Stomach smooth muscle (tissue), 2 donors: ENCODE measurements around the gene CADPS.

Experiments
- H3K27ac ChIP-seq: one replicate; pipeline ENCODE4 v1.7.0; 2013; ENCODE audit warnings: mild to moderate bottlenecking, low read length, inconsistent platforms
- H3K27me3 ChIP-seq, 2 donors: one replicate each; pipeline ENCODE4 v1.7.0; 2013; ENCODE audit warnings: low read length in 2 of 2; ENCODE audit not compliant: insufficient read depth in 2 of 2, control insufficient read depth in 1 of 2
- H3K36me3 ChIP-seq, 2 donors: one replicate each; pipeline ENCODE4 v1.7.0; 2013; ENCODE audit warnings: low read length in 2 of 2; ENCODE audit not compliant: control insufficient read depth in 2 of 2, insufficient read depth in 2 of 2
- H3K4me1 ChIP-seq: one replicate; pipeline ENCODE4 v1.7.0; 2013; ENCODE audit warnings: low read length; ENCODE audit not compliant: control insufficient read depth, insufficient read depth
- H3K4me3 ChIP-seq, 2 donors: one replicate each; pipeline ENCODE4 v1.7.0; 2013; ENCODE audit warnings: low read length in 2 of 2
- H3K9ac ChIP-seq, 2 donors: one replicate each; pipeline ENCODE4 v1.7.0; 2013; ENCODE audit warnings: low read length in 2 of 2, mild to moderate bottlenecking in 1 of 2
- H3K9me3 ChIP-seq, 2 donors: one replicate each; pipeline ENCODE4 v1.7.0; 2013; ENCODE audit warnings: low read length in 2 of 2; ENCODE audit not compliant: control insufficient read depth in 2 of 2
- donor health status: healthy.
- donor health status: Pancreatic carcinoma.

The CADPS gene

GRCh38 chr3:62370112-62370857 lies 504.9 kb downstream of the CADPS start:
- Histone ChIP-seq H3K4me3 (peak overlapping the region in 1 of 2 donors; percentile 8), H3K4me1 (peaks cover 38% of the 10 kb centered on the region), H3K36me3 (no peaks in the 10 kb centered on the region), H3K27ac (no peak overlapping the region), H3K27me3 (peaks cover 70 to 93% of the 10 kb centered on the region in 2 donors), H3K9me3 (no peaks in the 10 kb centered on the region), H3K9ac (no peak overlapping the region)

- Histone ChIP-seq H3K27me3 (peaks cover 61 to 84% of the 10 kb centered on the region in 2 donors), H3K4me3 (peak overlapping the region; percentile 35 to 43)
Observed at GRCh38 chr3:62369476-62369743, 505.8 kb downstream of the CADPS start.

GRCh38 chr3:62368705-62369475 lies 506.3 kb downstream of the CADPS start:
- Histone ChIP-seq H3K9ac (no peak overlapping the region), H3K36me3 (no peaks in the 10 kb centered on the region), H3K9me3 (no peaks in the 10 kb centered on the region), H3K27me3 (peaks cover 56 to 80% of the 10 kb centered on the region in 2 donors), H3K4me3 (peak overlapping the region; percentile 35 to 43), H3K27ac (no peak overlapping the region), H3K4me1 (peaks cover 33% of the 10 kb centered on the region)

More at GRCh38 chr3:62369476-62369743, 505.8 kb downstream of the CADPS start:
- no peak overlapping the region for H3K9ac ChIP-seq
- no peaks in the 10 kb centered on the region for H3K36me3 ChIP-seq
- no peak overlapping the region for H3K27ac ChIP-seq
- H3K4me1 ChIP-seq = peaks cover 35% of the 10 kb centered on the region
- no peaks in the 10 kb centered on the region for H3K9me3 ChIP-seq

- Histone ChIP-seq H3K4me1 (peaks cover 29% of the 10 kb centered on the region), H3K27ac (no peak overlapping the region), H3K27me3 (peaks cover 55 to 74% of the 10 kb centered on the region in 2 donors), H3K36me3 (no peaks in the 10 kb centered on the region), H3K9ac (no peak overlapping the region), H3K9me3 (no peaks in the 10 kb centered on the region), H3K4me3 (no peak overlapping the region)
Observed at GRCh38 chr3:62368290-62368704, 506.9 kb downstream of the CADPS start.

GRCh38 chr3:62367763-62368195 lies 507.4 kb downstream of the CADPS start:
- Histone ChIP-seq H3K27me3 (peaks cover 58 to 69% of the 10 kb centered on the region in 2 donors), H3K9me3 (no peaks in the 10 kb centered on the region), H3K27ac (no peak overlapping the region), H3K36me3 (no peaks in the 10 kb centered on the region), H3K4me1 (peaks cover 29% of the 10 kb centered on the region), H3K4me3 (no peak overlapping the region), H3K9ac (no peak overlapping the region)

- H3K27ac ChIP-seq = no peak overlapping the region
- H3K4me3 ChIP-seq = no peak overlapping the region
- no peak overlapping the region for H3K9ac ChIP-seq
- H3K9me3 ChIP-seq = no peaks in the 10 kb centered on the region
- H3K4me1 ChIP-seq = peaks cover 18% of the 10 kb centered on the region
- peaks cover 44 to 53% of the 10 kb centered on the region in 2 donors for H3K27me3 ChIP-seq
- H3K36me3 ChIP-seq = no peaks in the 10 kb centered on the region
Observed at GRCh38 chr3:62366126-62366484, 509.1 kb downstream of the CADPS start.

- Histone ChIP-seq H3K27me3 (peaks cover 39 to 48% of the 10 kb centered on the region in 2 donors), H3K4me3 (no peak overlapping the region), H3K36me3 (no peaks in the 10 kb centered on the region), H3K9ac (no peak overlapping the region), H3K4me1 (peaks cover 15% of the 10 kb centered on the region), H3K9me3 (no peaks in the 10 kb centered on the region), H3K27ac (no peak overlapping the region)
Observed at GRCh38 chr3:62365391-62366125, 509.7 kb downstream of the CADPS start.

GRCh38 chr3:62364191-62364590 lies 511.0 kb downstream of the CADPS start:
- Histone ChIP-seq H3K27me3 (peaks cover 29 to 34% of the 10 kb centered on the region in 2 donors), H3K9ac (no peak overlapping the region), H3K9me3 (no peaks in the 10 kb centered on the region), H3K36me3 (no peaks in the 10 kb centered on the region), H3K4me3 (no peak overlapping the region), H3K27ac (no peak overlapping the region), H3K4me1 (peaks cover 8% of the 10 kb centered on the region)

GRCh38 chr3:62363275-62363674 lies 511.9 kb downstream of the CADPS start:
- H3K9ac ChIP-seq = no peak overlapping the region
- no peaks in the 10 kb centered on the region for H3K36me3 ChIP-seq
- no peak overlapping the region for H3K4me3 ChIP-seq
- H3K4me1 ChIP-seq = peaks cover 3% of the 10 kb centered on the region
- peaks cover 23 to 25% of the 10 kb centered on the region in 2 donors for H3K27me3 ChIP-seq
- H3K9me3 ChIP-seq = no peaks in the 10 kb centered on the region
- no peak overlapping the region for H3K27ac ChIP-seq

GRCh38 chr3:62361824-62362223 lies 513.4 kb downstream of the CADPS start:
- no peak overlapping the region for H3K4me3 ChIP-seq
- H3K27me3 ChIP-seq = peaks cover 10% of the 10 kb centered on the region in 2 donors
- no peak overlapping the region for H3K27ac ChIP-seq
- H3K9me3 ChIP-seq = no peaks in the 10 kb centered on the region
- H3K36me3 ChIP-seq = no peaks in the 10 kb centered on the region
- no peak overlapping the region for H3K9ac ChIP-seq
- no peaks in the 10 kb centered on the region for H3K4me1 ChIP-seq
